ENCODE measurements around the gene SLC45A1.
"Not testable (repeated sequence)": the region's sequence is repeated elsewhere in the genome, so short reads cannot be mapped to it uniquely, and the experiment has no call there.

SLC45A1 gene

DNA sequence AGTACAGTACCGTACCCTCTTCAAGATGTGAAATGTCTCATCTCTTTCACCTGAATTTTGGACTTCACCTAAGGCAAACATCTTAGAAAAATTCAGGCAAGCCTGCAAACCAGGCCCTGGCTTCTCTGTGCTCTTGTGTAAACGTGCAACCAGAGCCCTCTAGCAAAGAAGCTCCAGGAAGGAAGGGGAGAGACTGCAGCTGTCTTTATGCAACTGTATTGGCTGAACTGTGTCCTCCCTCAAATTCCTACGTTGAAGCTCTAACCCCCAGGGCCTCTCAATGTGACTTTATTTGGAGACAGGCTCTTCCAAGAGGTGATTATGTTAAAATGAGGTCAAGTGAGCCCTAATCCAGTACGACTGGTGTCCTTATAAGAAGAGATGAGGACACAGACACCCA is 60.3 kb downstream of the SLC45A1 start:
- intact Hi-C loops (cut with DNase I): no loop called here
- no peak for DNase-seq

DNA sequence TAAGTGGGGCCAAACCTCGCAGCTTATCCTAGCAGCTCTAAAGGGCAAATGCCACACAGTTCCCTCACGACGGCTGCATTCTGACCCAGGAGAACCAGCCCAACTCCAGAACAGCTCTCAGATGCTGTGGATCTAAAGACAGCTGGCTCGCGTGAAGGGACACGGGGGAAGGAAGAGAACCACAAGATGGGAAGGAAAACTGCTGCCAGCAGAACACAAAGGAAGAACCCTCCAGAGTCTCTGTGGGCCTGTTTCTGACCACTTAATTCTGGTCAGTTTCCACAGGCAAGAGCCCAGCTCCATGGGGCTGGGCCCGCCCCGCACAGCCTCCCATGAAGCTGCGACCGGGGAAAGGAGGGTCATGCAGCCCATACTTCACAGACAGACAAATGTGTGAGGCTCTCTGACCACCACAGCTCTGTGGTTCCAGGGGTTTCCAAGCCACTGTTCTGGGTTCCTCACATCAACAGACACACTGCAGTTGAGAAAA is 61.1 kb downstream of the SLC45A1 start:
- peak in 1 of 10 donors; percentile 67 for DNase-seq

DNA sequence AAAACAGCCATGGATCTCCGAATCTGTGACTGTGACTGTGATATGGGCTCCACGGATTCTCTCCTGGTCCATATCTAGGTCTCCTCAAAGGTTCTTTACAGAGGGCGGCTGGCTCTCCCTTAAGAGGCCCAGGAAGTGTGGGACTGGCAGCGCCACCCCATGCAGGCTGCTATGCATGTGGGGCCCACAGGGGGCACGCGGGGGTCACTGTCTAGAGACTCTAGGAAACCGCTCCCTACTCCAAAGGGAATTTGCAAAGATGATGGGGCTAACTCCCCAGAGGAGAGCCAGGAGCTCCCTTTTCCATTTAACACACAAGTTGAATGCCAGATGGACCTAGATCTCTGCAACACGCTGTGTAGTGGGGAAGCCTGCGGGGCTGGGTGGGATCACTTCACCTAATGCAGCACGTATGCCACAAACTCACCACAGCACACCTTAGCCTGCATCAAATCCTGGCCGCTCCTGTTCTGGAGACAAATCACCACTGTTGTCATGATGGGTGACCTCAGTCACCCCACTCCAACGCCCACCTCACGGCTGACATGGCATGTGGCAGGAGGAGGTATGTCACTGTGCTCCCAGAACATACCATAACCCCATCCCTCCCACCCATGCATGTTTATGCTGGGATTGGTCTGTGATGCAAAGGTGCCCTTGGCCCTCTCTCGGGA is 61.7 kb downstream of the SLC45A1 start:
- intact Hi-C loops (cut with DNase I): no loop called here
- DNase-seq: peak in 1 of 10 donors; percentile 59

More for the DNA sequence above, 61.1 kb downstream of the SLC45A1 start:
- intact Hi-C loops (cut with DNase I): no loop called here

DNA sequence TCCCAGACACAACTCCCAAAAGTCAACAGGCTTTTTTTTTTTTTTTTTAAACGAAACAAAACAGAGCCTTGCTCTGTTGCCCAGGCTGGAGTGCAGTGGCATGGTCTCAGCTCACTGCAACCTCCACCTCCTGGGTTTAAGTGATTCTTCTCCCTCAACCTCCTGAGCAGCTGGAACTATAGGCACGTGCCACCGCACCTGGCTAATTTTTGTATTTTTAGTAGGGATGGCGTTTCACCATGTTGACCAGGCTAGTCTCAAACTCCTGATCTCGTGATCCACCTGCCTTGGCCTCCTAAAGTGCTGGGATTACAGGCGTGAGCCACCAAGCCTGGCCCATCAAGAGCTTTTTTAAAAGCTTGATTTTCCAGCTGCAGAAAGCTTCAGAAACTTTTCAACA is 62.4 kb downstream of the SLC45A1 start:
- intact Hi-C loops (cut with DNase I); DNase-seq: not testable (repeated sequence)

DNA sequence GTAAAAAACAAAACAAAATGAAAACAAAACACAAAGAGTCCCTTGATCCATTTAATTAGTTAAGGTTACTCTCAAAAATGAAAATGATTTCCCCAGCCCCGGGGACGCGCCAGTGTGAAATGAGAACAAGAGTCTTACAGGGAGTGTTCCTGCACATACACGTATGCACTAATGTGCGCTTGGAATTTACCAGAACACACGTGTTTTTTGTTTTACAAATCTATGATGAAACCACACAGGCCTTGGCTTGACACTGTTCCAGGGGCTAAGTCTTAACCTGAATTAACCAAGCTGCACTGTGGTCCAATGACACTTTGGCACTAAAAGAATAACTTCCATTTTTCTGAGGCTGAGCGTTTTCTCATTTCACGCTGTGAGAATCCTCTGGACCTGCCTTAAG is 63.7 kb downstream of the SLC45A1 start:
- DNase-seq: no peak
- intact Hi-C loops (cut with DNase I): no loop called here

DNA sequence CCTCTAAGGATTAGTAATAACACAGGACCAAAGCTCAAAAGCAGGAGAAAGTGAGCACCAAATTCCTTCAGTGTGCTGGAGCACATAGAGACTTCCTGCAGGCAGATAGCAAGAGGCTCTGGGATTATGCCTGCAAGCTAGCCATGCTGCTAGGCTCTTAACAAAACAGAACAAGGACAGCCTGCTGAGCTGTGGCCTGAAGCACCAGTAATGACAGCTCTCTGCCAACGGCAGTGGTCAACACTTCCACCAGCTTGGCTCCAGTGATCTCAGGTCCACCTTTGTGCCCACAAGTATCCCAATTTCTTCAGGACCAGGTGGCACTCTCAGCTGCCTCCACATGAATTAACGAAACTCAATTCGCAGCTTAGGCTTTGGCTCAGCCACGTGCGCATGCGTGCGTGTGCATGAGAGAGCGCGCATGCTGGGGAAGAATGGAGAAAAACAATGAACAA is 64.2 kb downstream of the SLC45A1 start:
- peak in 3 of 10 donors; percentile 57 to 91 (median 61) for DNase-seq
- intact Hi-C loops (cut with DNase I): no loop called here

DNA sequence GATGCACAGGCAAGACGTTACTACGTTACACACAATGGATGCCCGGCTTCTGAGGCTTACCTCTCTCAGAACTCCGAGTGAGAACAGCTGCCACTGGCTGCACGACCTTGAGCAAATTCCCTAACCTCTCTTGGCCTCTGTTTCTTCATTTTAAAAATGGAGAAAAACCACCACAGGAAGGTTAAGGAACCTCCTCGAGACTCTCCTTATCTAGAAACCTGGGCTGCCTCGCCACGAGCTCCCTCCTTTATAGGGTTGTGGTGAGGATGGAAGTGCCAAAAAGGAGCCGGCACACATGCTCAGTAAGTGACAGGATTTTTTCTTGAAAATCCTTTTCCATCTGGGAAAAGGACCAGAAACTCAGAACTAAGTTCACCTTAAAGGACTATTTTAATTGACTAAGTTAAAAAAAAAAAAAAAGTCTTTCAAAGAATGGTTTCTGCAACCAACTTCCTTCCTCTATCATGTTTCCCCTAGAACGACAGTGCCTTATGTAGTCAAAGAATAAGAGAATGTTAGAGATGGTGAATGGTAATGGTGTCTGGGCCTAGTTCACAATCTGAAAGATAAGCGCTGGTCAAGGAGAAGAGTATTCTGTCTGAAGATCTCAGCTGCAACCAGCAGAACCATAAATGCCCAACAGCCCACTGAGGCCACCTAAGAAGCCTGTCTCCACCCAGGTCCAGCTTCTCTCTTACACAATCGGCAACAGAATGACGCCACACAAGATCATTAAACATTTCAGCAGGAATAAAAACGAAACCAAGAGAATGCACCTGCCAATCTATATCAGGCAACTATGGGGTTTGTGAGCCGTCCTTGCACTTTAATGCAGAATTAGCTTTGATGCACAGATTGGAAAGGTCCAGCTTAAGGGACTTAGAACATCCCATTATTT is 64.9 kb downstream of the SLC45A1 start:
- DNase-seq: no peak
- intact Hi-C loops (cut with DNase I): no loop called here

DNA sequence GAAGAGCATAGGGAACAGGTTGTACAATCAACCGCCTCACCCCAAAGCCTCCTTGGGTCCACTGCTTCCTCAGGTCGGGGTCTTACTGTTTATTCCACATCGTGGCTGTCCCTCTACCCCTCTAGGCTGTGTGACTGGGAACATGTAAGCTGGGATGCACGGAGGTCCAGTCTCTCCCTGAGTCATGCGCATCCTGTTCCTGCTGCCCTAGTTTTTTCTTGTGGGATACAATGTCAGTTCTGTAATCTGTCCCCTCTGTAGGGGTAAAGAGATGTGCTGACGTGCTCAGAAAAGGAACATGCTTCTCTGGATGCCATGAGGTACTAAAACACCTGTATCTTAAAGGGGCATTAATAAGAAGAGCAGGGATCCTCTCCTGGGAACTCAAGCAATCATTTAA is 66.2 kb downstream of the SLC45A1 start:
- intact Hi-C loops (cut with DNase I): no loop called here

DNA sequence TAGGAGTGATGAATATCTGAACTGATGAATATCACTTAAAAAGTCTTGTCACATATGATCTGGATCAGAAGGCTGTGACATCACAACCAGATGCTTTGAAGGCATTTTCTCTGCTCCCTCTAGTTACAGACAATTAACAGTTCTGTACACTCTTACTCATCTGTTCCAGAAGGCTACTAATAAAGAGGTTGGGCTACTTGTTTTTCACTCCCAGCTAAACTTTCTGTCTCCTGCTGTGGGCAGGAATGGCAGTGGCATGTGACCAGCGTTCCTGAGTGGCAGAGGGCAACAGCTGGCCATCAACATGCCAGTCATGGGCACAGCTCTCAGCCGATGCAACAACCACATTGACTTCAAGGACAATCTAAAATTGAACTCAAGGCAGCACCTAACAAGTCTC is 66.7 kb downstream of the SLC45A1 start:
- peak in 3 of 10 donors; percentile 44 to 88 (median 52) for DNase-seq
- intact Hi-C loops (cut with DNase I): no loop called here

More for the DNA sequence above, 66.2 kb downstream of the SLC45A1 start:
- DNase-seq: no peak

DNA sequence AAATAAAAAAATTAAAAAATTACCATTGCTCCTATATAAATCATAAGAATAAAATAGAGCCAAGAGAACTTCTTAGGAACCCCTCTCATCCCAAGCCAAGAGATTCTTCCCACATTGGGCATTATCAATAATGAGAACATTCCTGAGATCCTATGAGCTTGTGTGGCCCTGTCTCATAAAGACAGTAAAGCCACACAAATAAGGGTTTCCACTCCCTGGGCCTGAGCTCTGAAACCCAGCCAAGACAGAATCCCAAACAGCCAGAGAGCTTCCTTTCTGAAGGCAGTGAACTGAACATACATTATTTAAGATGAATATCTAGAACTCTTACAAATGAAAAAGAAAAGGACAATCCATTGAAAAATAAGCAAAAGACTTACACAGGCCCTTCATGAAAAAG is 68.3 kb downstream of the SLC45A1 start:
- DNase-seq: no peak
- intact Hi-C loops (cut with DNase I): no loop called here

DNA sequence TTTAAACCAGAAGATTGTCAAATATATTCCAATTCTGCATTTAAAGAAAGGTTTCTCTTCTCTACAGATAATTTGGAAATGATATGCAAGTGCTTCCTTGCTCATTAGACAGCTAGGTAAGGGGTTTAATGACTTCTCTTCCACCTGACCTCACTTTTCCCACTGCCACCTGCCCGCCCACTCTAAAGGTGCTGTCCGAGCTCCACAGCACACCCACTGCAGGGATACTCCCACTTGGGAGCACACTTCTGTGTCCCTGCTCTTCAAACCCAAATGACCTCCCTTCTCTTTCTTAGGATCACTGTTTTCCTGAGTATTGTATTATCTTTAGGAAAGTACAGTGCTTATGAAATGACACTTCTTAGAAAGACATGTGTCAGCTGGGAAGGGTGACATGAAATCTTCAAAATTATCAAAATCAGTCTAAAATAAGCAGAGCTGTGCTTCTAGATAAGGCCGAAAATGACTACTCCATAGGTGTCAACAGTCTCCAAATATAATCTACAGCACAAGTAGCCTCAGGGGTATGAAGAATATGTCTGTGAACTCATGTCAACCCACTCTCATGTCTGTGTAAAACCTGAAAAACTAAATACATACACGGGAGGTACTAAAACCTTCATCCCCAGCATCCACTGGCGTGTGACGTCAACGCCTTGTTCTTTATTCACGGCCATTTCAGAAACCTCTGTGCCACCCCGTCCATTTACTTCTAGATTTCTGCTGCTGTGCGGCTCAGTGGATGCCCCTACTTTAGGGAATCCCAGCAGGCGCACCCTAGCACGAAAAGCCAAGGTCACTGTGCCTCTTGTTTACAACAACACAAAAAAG is 71.0 kb downstream of the SLC45A1 start:
- DNase-seq: no peak
- intact Hi-C loops (cut with DNase I): no loop called here

DNA sequence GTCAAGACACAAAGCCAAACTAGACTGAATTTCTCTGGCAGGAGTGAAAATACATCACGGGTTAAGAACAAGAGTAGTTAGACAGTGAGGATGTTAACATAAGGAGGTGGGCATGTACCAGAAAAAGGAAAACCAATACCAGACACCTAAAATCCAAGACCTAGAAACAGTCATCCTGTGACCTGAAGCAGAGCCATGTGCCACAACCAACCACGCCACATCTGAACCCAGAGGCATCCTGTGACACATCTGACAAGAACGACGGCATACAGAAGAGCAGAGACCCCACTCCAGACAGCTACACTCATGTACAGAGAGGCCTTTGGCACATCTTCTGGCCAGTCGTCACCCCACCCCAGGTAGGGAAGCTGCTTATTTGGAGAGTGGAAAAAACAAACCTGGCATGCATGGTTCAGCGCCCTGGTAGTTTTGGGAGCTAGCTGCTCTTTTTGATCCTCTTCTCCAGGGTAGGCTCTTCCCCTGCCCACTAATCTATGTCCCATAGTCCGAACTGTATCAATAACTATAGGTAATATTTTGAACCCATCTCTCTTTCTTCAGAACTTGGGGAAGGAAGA is 72.1 kb downstream of the SLC45A1 start:
- intact Hi-C loops (cut with DNase I): no loop called here
- no peak for DNase-seq

DNA sequence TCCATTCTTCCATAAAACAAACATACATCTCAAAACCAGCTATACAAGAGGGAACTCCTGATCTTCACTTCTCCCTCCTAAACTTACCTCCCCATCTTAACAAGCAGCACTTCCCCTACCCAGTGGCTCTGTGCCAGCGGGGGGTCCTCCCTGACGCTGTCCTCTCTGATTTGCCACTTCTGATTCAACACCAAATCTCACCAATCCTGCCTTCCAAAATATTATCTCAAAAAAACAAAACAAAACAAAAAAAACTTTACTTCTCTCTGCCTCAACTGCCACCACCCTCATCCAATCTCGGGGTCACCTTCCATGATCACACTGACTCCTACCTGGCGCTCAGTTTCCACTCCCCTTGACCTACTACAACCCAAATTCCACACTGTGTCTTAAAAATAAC is 72.8 kb downstream of the SLC45A1 start:
- intact Hi-C loops (cut with DNase I): no loop called here
- DNase-seq: no peak

DNA sequence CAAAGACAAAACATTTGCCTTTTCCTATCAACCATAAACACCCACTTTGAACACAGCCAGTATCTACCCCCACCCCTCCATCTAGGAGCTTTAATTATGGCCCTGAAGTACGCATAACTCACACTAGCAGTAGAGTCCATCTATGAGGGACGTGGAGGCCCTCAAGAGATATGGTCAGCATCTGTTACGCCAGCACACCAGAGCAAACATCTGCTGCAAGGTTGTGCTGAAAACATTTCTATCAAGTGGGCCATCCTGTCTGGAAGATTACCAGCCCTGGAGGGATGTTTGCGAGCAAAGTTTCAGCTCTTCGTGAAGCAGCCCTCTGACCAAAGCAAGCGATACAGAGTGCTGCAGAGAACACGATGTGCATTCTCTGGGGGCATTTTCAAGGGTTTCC is 74.6 kb downstream of the SLC45A1 start:
- no peak for DNase-seq
- intact Hi-C loops (cut with DNase I): no loop called here

Measured in posterior cingulate gyrus (tissue), 11 donors.